Measurements from ENCODE around the gene ZNF786.

ZNF786 gene

DNA sequence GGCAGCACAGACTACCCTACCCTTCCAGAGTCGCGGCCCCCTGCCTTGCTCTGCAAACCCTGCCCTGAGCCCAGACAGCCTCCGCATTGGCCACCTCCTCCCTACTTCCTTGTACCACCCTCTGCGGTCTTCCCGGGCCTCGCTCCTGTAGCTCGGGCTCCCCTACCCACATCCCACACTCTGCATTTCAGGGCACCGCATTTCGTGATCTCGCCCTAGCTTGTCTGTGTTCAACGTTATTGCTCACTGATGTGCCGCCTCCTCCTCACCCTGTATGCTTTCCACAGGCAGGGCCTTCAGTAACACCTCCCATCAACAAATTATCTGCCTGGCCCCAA lies 68.8 kb downstream of the ZNF786 start:
- Histone ChIP-seq H3K4me3 (no peak overlapping the region), H3K27ac (no peak overlapping the region), H3K36me3 (peaks cover 17 to 37% (median 34%) of the 10 kb centered on the region in 3 donors), H3K27me3 (no peaks in the 10 kb centered on the region), H3K9me3 (no peaks in the 10 kb centered on the region), H3K4me1 (peaks cover 0 to 7% (median 6%) of the 10 kb centered on the region in 4 donors)
- TF ChIP-seq, protein P1, sequence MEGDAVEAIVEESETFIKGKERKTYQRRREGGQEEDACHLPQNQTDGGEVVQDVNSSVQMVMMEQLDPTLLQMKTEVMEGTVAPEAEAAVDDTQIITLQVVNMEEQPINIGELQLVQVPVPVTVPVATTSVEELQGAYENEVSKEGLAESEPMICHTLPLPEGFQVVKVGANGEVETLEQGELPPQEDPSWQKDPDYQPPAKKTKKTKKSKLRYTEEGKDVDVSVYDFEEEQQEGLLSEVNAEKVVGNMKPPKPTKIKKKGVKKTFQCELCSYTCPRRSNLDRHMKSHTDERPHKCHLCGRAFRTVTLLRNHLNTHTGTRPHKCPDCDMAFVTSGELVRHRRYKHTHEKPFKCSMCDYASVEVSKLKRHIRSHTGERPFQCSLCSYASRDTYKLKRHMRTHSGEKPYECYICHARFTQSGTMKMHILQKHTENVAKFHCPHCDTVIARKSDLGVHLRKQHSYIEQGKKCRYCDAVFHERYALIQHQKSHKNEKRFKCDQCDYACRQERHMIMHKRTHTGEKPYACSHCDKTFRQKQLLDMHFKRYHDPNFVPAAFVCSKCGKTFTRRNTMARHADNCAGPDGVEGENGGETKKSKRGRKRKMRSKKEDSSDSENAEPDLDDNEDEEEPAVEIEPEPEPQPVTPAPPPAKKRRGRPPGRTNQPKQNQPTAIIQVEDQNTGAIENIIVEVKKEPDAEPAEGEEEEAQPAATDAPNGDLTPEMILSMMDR (IDR thresholded peaks at IDR 0.05), result no peak
- DNase-seq, result no peak
- intact Hi-C loops (cut with DNase I; ENCODE audit: low total_unique reads), result no loop called here

DNA sequence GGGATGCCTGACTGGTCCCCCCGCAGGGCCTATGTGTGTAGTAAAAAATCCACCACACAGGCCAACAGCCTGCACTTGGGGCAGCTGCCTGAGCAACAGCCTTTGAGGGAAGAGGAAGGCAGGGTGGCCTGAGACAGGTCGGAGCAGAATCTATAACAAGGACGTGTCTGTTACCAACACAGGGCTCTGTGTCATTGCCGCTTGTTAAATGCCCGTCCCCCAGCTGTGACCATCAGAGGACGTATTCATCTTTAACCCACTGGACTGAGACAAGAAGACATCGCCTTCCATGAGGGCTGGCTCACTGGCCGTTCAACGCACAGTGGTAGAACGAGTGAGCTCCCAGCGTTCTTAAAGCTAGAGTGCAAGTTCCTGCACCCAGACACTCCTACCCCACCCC lies 70.0 kb downstream of the ZNF786 start:
- no peaks in the 10 kb centered on the region for H3K27me3 ChIP-seq
- TF ChIP-seq, protein P1 (IDR thresholded peaks at IDR 0.05), result no peak
- H3K4me3 ChIP-seq, result no peak overlapping the region
- H3K9me3 ChIP-seq, result no peaks in the 10 kb centered on the region
- no peak overlapping the region for H3K27ac ChIP-seq
- intact Hi-C loops (cut with DNase I; ENCODE audit: low total_unique reads), result no loop called here
- DNase-seq, result no peak
- H3K4me1 ChIP-seq, result no peaks in the 10 kb centered on the region
- H3K36me3 ChIP-seq, result peaks cover 24 to 49% (median 46%) of the 10 kb centered on the region in 3 donors

All from tibial artery (tissue), 4 donors.